COLO829 (cell line): ENCODE measurements around the gene MYCN.
A peak's percentile ranks its signal among the peaks of the same experiment; 100 is the strongest.

ENCODE experiments used
- DNase-seq: peaks from one replicate; pipeline ENCODE4 v3.0.0; 2012; ENCODE audit warnings: low spot score

The MYCN gene

DNA sequence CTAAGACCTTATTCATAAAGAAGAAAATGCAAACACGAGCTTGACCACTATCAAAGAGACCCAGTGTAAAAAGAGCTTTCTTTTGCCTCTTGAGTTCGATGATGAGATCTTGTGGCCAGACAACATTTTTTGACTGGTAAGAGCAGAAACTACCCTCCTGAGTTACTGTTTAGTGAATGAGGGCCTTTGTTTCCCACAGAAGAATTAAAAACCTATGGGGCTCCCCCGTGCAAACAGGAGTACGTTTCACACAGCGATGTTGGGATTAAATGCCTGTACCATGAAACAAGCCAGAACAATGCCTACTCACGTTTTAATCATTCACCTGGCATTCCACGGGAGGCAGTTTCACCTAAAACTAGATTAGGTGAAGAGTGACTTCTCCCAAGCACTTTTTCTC lies 36.0 kb downstream of the MYCN start:
- peak; percentile 59 for DNase-seq

DNA sequence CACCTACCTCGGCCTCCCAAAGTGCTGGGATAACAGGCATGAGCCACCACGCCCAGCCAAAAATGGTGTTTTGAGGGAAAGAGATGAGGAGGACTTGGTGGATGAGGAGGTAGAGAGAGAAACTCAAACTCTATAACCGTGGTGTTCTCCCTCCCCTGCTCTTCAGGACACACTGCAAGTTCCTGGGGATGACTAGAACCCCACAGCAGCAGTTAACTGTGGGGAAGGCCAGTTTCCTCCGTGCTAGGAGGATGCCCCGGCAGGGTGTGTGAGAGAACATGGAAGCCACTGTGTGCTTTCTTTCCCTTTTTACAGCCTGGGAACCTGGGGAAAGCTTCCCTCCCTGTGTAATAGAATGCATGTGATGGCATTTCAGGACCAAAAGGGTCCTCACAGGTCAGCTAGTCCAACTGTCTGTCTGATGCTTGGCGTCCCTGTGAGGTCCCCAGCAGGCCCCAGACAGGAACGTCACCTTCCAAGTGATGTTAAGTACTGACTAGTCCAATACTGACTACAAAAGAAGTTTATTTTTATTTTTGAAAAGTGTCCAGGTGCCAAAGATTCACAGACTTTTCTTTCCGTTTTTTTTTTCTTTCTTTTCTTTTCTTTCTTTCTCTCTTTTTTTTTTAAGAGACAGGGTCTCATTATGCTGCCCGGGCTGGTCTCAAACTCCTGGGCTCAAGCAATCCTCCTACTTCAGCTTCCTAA lies 38.9 kb downstream of the MYCN start:
- DNase-seq, result no peak

DNA sequence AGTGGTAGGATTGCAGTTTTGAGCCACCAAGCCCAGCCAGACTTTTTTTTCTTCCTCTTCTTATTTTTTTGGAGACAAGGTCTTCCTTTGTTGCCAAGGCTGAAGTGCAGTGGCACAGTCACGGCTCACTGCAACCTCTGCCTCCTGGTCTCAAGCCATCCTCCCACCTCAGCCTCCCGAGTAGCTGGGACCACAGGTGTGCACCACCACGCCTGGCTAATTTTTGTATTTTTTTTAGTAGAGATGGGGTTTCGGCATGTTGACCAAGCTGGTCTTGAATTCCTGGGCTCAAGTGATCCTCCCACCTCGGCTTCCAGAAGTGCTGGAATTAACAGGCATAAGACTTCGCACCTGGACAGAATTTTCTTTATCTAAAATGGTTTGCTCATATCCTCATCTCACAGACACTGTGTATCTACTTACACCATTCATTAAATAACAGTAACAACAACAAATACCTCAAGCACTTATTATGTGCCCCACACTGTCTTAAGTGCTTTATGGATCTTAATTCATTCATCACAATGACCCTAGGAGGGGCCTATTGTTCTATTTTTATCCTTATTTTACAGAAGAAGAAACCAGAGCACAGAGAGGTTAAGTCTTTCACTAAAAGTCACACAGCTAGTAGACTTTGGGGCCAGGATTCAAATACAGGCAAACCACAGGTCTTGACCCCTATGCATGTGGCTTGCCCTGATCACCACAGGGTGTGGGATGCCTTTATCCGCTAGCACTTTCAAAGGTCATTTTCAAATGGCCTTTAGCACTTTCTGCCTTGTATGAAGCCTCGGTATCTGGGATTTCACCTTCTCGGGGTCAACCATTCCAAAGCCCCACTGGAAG lies 39.6 kb downstream of the MYCN start:
- no peak for DNase-seq

DNA sequence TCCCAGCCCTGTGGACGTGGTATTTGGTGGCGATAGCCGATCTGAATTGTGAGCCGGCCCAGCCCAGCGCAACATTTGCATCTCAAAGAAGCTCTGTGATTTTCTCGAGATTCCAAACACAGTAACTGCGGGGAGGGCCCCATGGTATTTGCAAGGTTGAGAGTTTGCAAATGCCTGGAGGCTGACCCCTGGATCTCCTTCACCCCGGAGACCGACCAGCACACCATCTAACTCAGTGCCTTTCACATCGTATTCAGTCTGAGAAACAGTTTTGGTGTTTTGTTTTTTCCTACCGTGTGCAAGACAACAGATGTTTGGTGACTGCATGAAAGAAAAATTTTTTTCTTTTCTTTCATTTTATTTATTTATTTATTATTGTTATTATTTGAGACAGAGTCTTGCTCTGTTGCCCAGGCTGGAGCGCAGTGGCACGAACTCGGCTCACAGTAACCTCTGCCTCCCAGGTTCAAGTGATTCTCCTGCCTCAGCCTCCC lies 40.3 kb downstream of the MYCN start:
- no peak for DNase-seq

DNA sequence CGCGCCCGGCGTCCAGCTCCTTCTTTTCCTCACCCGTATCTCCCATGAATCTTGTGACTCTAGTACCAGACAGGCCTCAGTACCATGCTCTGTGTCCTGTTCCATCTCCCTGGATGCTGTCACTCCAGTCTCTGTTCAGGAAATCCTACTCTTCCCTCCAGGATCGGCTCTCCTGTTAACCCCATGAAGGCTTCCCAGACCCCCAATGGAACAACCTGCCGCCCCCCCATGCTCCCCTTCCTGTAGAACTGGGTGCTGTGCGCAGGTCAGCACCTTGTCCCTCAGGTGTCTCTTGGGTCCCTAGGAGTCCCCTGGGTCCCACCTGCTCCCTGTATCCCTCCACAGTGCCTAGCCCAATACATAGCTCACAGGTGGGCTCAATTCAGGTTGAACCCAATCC lies 41.3 kb downstream of the MYCN start:
- no peak for DNase-seq

DNA sequence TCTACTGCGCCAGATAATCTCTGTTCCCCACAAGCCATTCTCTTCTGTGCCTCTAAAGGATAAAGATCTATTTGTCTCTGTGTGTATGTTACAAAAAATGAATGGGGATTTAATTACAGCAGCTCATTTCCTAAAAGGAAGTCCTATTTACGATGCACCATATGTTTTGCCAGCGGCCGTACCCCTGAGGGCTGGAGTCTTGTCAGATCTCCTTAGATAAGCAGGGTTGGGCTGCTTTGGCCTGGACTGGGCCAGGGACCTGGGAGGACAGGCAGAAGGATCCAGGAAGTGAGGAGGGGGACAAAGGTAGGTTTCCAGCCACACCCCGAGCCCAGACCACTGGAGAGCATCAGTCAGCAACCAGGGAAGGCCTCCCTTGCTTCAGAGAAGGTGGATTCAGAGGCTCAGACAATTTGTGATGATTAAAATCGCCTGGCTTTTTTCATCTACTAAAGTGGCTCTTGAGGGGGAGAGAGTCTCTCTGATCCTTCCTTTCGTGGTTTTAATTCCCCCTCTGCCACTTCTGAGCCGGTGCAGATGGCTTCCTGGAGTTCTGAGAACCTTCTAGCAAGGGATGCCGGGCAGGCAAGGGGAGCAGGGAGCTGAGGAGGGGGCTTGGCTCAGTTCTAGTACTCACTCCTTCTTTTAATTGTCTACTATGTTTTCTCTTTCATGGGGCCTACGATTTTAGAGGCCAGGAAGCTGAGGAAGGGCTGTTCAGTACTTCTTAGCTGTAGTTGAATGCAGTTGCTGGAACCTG lies 42.1 kb downstream of the MYCN start:
- DNase-seq, result peak; percentile 13

DNA sequence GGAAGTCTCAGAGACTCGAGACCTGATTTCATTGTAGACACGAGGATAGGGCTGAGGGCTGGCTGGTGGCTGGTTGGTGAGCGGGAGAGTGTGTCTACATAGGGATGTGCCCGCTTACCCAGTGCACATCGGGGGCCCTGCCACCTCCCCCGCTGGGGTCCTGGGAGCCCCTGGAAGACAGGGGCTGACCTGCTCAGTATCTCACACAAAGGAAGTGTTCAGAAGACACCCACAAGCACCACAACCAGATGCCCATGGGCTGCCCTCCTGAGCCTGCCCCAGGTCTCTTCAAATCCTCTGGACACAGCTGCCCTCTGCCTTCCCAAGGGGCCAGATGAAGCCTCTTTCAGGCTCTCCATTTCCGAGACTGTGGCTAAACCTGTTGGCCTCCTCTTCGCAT lies 43.1 kb downstream of the MYCN start:
- DNase-seq, result no peak

DNA sequence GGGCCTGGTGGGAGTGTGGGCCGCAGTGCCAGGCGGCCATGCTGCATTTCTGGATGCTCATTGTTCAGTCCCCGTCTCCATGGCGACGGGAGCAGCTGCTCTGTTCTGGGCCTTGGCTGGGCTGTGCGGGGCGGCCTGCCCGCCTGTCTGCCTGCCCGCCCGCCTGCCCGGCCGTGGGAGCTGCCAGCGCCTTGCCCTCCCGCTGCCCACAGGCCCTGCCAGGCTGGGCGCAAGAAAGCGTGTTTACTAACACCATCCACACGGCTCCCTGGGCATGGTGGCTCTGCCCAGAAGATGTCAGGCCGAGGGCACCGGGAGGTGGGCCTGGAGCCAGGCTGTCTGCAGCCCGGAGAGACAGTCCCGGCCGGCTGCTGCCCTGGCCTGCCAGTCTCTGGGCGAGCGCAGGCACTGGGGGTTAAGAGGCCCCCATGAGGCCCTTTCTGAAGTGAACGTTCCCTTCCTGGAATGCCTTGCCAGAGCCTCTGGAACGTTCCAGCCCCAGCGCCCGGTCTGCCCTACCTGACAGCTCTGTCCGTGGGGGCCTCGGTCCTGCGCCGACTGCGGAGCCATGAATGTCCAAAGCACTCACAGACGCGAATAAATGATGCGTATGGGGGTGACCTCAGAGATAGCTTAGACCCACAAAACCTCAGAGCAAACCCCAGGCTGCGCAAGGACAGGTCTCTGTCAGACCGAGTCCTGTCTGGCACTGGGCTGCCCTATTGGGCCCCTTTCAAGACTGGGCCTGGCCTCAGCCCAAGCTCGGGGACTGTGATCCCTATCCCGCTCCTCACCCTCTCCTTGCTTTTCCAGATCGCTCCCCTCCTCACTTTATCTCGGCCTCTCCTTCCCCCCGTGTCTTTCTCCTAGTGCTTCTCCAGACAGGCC lies 44.3 kb downstream of the MYCN start:
- DNase-seq, result no peak

DNA sequence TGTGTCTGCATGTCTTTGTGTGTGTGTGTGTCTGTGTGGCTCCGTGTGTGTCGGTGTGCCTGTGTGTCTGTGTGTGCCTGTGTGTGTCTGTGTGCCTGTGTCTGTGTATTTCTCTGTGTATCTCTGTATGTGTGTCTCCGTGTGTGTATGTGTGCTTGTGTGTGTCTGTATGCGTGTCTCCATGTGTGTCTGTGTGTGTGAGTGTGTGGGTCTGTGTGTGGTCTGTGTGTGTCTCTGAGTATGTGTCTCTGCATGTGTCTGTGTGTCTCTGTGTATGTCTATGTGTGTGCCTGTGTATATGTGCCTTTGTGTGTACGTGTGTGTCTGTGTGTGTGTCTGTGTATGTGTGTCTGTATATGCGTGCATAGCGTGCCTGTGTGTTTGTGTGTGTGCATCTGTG lies 45.2 kb downstream of the MYCN start:
- DNase-seq, result no peak

DNA sequence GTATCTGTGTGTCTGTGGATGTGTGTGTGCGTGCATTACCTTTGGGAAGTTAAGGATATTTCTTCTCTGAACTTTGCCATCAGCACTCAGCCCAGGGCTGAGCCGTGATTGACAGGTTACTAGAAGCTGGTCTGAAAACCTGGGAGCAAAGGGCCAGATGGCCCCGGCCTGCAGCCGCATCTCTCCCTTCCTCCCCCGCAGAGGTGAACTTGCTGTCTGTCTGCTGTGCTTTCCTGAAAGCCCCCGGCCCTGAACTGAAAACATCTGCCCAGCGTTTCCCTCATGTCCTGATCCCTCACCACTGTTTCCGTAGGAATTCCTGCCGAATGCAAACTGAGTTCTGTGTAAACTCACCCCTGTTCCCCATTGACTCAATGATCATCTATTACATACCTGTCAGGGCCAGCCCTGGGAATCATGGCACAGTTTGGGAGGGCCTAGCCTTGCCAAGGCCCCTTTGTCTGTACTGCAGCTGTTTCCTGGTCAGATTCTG lies 45.8 kb downstream of the MYCN start:
- no peak for DNase-seq

DNA sequence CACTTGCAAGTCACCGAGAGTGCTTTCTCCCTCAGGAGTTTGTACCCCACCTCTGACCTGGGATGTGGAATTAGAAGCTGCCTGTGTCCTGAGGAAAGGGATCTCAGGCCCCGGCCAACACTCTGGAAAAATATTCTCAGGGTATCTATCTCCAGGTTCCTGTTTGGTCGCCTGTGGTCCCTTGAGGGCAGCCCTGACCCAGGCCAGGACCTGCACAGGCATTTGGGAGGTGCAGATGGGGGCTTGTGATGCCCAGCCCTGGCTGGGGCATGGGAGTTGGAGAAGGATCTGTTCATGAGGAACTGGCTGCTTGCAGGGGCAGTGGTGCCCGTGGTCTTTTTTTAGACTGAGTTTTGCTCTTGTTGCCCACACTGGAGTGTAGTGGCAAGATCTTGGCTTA lies 46.3 kb downstream of the MYCN start:
- no peak for DNase-seq

DNA sequence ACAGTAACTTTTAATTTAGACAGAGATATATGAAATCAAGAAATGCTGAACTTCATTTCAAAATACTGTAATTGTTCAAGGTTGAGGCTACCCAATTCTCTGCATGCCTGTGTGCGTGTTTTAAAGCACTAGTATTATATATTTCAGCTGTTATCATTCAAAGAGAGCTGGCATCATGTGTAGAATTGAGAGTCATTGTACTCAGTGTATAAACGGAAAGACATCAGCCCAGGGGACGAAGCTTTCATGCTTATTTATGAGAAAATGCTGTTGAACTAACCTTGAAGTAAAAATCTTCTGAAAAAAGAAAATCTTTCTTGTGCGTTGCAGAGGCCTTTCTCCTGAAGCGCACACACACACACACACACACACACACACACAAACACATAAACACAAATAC lies 48.4 kb downstream of the MYCN start:
- no peak for DNase-seq

DNA sequence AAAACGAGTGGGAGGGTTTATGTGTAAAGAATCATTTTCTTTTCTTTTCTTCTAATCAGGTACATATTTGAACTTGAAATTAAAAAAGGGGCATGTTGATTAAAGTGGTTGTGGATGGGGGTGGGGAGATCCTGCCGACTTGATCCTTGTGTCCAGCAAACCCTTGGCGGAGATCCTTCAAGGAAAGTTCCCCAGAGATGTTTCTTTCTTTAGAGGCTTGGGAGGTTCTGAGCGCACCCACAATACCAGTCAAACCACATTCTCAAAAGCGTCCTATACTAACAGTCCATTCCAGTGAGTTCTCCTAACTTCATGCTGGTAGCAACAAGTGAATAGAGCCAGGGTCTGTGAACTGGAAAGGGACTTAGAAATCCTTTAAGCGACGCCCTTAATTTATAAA lies 49.2 kb downstream of the MYCN start:
- DNase-seq, result no peak

DNA sequence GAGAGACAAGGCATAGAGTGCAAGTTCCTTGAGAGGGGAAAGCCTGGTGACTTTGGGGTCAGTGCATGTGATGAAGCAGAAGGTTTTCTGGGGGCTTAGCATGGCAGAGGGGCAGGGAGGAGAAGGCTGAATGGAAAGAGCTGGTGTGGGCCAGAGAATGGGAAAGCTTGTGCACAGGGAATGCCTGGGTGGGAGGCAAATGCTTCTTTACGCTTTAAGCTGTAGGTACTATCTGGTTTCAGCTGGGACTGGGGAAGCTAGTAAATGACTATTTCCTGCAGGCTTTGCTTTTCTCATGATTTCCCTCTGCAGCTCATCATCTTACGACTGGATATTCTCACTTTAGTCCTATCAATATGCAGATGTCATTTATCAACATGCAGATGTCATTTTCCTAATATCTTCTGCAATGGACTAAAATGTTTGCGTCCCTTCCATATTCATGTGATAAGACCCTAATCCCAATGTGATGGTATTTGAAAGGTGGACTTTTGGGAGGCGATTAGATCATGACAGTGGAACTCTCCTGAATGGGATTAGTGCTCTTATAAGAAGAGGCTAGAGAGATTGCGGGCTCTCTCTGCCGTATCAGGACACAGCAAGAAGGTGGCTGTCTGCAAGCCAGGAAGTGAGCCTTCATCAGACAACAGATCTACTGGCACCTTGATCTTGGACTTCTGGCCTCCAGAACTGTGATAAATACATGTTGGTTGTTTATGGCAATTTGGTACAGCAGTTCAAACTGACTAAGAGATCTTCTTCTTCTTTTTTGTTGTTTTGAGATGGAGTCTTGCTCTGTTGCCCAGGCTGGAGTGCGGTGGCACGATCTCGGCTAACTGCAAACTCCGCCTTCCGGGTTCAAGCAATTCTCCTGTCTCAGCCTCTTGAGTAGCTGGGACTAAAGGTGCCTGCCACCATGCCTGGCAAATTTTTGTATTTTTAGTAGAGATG lies 50.1 kb downstream of the MYCN start:
- DNase-seq, result no peak

DNA sequence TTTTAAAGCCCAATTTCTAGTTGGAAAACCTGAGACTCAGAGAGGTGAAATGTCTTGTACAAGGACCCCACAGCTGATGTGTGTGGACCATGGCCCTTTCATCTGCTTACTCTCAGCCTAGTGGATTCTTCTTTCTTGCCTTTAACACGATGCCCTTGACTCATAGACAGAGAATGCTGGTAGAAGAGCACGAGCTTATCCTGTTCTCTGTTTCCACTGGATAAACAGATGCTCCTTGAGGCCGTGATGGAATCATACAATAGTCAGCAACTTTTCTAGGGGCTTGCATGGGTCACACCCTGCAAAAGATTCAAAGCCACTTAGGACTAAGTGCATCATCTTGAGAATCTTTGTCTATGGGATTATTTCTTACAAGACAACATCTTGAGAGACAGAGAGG lies 50.9 kb downstream of the MYCN start:
- no peak for DNase-seq

DNA sequence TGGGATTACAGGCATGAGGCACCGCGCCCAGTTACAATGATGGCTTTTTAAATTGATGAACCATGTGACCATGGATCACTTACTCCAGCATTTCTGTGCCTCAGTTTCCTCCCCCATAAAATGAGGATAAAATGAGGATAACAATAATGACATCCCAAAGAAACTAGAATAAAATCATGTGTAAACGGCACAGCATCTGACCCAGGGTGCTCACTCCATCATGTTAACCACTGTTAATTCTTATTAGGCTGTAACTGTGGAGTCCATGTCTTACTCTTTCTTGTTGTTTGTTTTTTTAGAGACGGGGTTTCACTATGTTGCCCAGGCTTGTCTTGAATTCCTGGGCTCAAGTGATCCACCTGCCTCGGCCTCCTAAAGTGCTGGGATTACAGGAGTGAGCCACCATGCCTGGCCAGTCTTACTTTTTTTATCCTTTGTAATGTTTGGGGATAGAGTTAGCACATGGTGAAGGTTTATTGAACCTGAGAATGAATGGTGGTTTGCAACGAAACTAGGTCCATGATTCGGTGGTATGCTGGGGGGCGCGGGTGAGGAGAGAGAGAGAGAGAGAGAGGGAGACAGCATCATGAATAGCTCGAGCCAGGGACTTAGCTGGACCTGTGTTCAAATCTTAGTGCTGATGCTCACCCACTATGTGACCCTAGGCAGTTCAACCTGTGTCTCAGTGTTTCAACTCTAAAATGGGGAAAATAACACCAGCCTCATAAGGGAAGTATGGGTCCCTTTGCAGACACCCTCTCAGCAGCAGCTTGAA lies 52.3 kb downstream of the MYCN start:
- no peak for DNase-seq

DNA sequence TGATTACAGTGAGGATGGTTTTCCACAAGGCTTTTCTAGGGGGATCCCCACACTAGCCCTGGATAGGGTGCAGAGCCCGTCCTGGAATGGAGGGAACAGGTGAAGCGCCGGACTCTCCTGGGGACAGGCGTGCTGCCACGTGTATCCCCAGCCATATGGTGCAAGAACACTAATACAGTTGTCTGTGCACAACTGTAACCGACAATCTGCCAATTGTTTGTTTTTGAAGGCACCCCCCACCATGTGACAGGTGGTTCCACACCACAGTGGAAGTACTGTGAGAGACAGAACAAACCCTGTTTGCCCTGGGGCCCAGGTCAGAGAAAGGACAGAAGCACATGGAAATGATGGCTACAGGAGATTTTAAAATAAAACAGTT lies 52.9 kb downstream of the MYCN start:
- DNase-seq, result peak; percentile 26

DNA sequence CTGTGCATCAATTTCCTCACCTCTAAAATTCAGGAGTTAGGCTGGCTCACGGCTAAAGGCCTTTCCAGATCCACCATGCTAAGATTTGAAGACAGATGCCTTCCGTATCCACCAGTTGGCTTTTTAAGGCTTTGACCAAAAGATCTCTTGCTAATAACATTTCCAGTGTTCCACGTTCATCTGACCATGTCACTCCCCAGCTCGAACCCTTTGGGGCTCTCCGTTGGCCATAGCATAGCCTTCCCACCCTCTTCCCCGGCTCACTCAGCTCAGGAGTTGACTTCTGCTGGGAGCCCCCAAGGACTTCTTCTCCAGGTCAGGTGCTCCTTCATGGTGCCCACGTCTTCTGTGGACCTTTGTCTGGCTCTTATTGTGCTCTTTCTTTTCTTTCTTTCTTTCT lies 53.3 kb downstream of the MYCN start:
- DNase-seq, result no peak

DNA sequence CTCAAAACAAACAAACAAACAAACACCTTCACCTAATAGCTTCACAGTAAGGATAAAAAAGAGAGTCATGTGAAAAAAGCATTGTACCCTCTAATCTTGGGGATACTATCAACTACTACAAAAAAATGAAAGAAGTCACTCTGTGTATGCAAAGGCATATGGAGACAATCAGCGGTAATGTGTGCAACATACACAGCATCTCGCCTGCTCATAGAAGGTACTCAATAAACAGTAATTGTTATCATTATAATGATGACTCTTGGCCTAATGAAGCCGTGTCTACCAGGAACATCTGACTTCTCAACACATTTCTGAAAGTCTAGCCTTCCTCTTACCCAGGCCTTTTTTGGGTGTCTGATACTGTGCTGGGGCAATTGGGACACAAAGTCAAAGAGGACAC lies 55.3 kb downstream of the MYCN start:
- no peak for DNase-seq
